Astrocyte of the spinal cord (primary cell): Measurements from ENCODE around the gene NCF2.

ENCODE experiments used
- DNase-seq: peaks from one replicate; pipeline ENCODE4 v3.0.0; 2011; ENCODE audit warnings: low read depth, low spot score
- H3K4me3 ChIP-seq: 2 replicates; pipeline ENCODE4 v1.5.1; 2011; ENCODE audit warnings: low read depth, mild to moderate bottlenecking, low read length, moderate library complexity
- CTCF ChIP-seq: IDR thresholded peaks from 2 replicates; pipeline ENCODE4 v1.5.1; 2012; ENCODE audit warnings: low read depth, mild to moderate bottlenecking, low read length, inconsistent platforms
- in situ Hi-C: cut with HindIII; loops from 2 replicates; pipeline ENCODE4 v1.10.0; 2017; ENCODE audit warnings: low sequenced_read_pairs

Gene NCF2

GRCh38 chr1:183635099-183635605 lies 44.9 kb upstream of the NCF2 start:
- no peak for DNase-seq
- no peak for TF ChIP-seq CTCF
- in situ Hi-C loops: no loop called here
- peak overlapping the region; percentile 92 for H3K4me3 ChIP-seq

GRCh38 chr1:183634429-183635065 lies 44.3 kb upstream of the NCF2 start:
- no peak for DNase-seq
- in situ Hi-C loops: no loop called here

GRCh38 chr1:183633676-183634343 lies 43.6 kb upstream of the NCF2 start:
- in situ Hi-C loops: no loop called here
- peak; percentile 52 for TF ChIP-seq CTCF
- peak overlapping the region; percentile 92 for H3K4me3 ChIP-seq
- DNase-seq: peak; percentile 91

More at GRCh38 chr1:183634429-183635065, 44.3 kb upstream of the NCF2 start:
- H3K4me3 ChIP-seq: peak overlapping the region; percentile 92
- TF ChIP-seq CTCF: no peak

GRCh38 chr1:183632964-183633363 lies 42.7 kb upstream of the NCF2 start:
- in situ Hi-C loops: no loop called here
- H3K4me3 ChIP-seq: peak overlapping the region; percentile 92
- DNase-seq: no peak
- no peak for TF ChIP-seq CTCF

- in situ Hi-C loops: no loop called here
- TF ChIP-seq CTCF: no peak
- H3K4me3 ChIP-seq: peak overlapping the region; percentile 92
- no peak for DNase-seq
These were observed 41.9 kb upstream of the NCF2 start for GRCh38 chr1:183632114-183632513.

- in situ Hi-C loops: no loop called here
- H3K4me3 ChIP-seq: no peak overlapping the region
- DNase-seq: no peak
- no peak for TF ChIP-seq CTCF
These were observed 40.5 kb upstream of the NCF2 start for GRCh38 chr1:183630748-183631147.
